WTC11 (cell line): ENCODE results near the gene STUM.

ENCODE experiments used
- ETV6 ChIP-seq: sonication (generic); formaldehyde crosslinking; IDR thresholded peaks from 2 replicates; pipeline ENCODE4 v1.8.1; 2022; ENCODE audit warnings: mild to moderate bottlenecking, missing genetic modification reagents
- NFE2L1 ChIP-seq: sonication (generic); formaldehyde crosslinking; IDR thresholded peaks from 2 replicates; pipeline ENCODE4 v1.8.1; 2023; ENCODE audit warnings: missing genetic modification reagents
- STAT6 ChIP-seq: sonication (generic); formaldehyde crosslinking; conservative IDR thresholded peaks from 2 replicates; pipeline ENCODE4 v1.8.1; 2023; ENCODE audit warnings: mild to moderate bottlenecking, low read depth, missing genetic modification reagents, moderate library complexity
- TEAD4 ChIP-seq: sonication (generic); formaldehyde crosslinking; IDR thresholded peaks from 2 replicates; pipeline ENCODE4 v1.8.0; 2022; ENCODE audit warnings: mild to moderate bottlenecking, missing genetic modification reagents
- ZNF416 ChIP-seq: fragments of 250-450 bp; sonication (Bioruptor Pico); IDR thresholded peaks from 2 replicates; pipeline ENCODE4 v1.9.0; 2021; ENCODE audit warnings: mild to moderate bottlenecking, inconsistent platforms
- ZNF423 ChIP-seq: fragments of 250-450 bp; sonication (Bioruptor Pico); IDR thresholded peaks from 2 replicates; pipeline ENCODE4 v2.1.2; 2022; ENCODE audit warnings: mild to moderate bottlenecking, moderate library complexity
- TF ChIP-seq, protein P1 (sequence below): sonication (generic); formaldehyde crosslinking; IDR thresholded peaks from 2 replicates; pipeline ENCODE4 v1.8.0; 2023; ENCODE audit warnings: missing genetic modification reagents
- TF ChIP-seq, protein P2 (sequence below): sonication (generic); formaldehyde crosslinking; IDR thresholded peaks from 2 replicates; pipeline ENCODE4 v1.8.0; 2022; ENCODE audit warnings: mild to moderate bottlenecking, missing genetic modification reagents
- TF ChIP-seq, protein P3 (sequence below): fragments of 200-600 bp; IDR thresholded peaks from 2 replicates; pipeline ENCODE4 v1.8.0; 2022; ENCODE audit warnings: antibody characterized with exemption

GRCh38 chr1:226547754-226548191 lies 791 bp upstream of the STUM start:
- TF ChIP-seq, protein P1, sequence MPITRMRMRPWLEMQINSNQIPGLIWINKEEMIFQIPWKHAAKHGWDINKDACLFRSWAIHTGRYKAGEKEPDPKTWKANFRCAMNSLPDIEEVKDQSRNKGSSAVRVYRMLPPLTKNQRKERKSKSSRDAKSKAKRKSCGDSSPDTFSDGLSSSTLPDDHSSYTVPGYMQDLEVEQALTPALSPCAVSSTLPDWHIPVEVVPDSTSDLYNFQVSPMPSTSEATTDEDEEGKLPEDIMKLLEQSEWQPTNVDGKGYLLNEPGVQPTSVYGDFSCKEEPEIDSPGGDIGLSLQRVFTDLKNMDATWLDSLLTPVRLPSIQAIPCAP (CRISPR knock-in tag) = no peak
- no peak for TF ChIP-seq TEAD4 (CRISPR knock-in tag)
- peak; percentile 58; the same call in 1 of the 2 replicates for TF ChIP-seq ETV6 (CRISPR knock-in tag)
- TF ChIP-seq, protein P2, sequence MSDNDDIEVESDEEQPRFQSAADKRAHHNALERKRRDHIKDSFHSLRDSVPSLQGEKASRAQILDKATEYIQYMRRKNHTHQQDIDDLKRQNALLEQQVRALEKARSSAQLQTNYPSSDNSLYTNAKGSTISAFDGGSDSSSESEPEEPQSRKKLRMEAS (CRISPR knock-in tag) = no peak
- TF ChIP-seq, protein P3, sequence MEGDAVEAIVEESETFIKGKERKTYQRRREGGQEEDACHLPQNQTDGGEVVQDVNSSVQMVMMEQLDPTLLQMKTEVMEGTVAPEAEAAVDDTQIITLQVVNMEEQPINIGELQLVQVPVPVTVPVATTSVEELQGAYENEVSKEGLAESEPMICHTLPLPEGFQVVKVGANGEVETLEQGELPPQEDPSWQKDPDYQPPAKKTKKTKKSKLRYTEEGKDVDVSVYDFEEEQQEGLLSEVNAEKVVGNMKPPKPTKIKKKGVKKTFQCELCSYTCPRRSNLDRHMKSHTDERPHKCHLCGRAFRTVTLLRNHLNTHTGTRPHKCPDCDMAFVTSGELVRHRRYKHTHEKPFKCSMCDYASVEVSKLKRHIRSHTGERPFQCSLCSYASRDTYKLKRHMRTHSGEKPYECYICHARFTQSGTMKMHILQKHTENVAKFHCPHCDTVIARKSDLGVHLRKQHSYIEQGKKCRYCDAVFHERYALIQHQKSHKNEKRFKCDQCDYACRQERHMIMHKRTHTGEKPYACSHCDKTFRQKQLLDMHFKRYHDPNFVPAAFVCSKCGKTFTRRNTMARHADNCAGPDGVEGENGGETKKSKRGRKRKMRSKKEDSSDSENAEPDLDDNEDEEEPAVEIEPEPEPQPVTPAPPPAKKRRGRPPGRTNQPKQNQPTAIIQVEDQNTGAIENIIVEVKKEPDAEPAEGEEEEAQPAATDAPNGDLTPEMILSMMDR = peak; percentile 58
- TF ChIP-seq ZNF423 (CRISPR knock-in tag) = no peak
- TF ChIP-seq NFE2L1 = no peak
- no peak for TF ChIP-seq ZNF416 (CRISPR knock-in tag)
- TF ChIP-seq STAT6 (CRISPR knock-in tag) = no peak
